HepG2 (cell line): ENCODE measurements around the gene PEBP1. TPM values are rescaled to one million over a fixed set of nuclear protein-coding genes. Genes with fewer than 3 reads are reported as not detected.

ENCODE experiments used
- ETV6 ChIP-seq: sonication (generic); formaldehyde crosslinking; conservative IDR thresholded peaks from 2 replicates; pipeline ENCODE4 v1.4.0; 2020; ENCODE audit warnings: missing genetic modification reagents
- IKZF1 ChIP-seq: fragments of 450-650 bp; IDR thresholded peaks from 2 replicates; pipeline ENCODE4 v1.7.1; 2016
- KLF9 ChIP-seq: IDR thresholded peaks from 2 replicates; pipeline ENCODE4 v1.6.1; 2016; ENCODE audit warnings: low read depth
- MED13 ChIP-seq: sonication (generic); formaldehyde crosslinking; IDR thresholded peaks from 2 replicates; pipeline ENCODE4 v1.5.0; 2020; ENCODE audit warnings: missing genetic modification reagents
- PHF20 ChIP-seq: sonication (generic); formaldehyde crosslinking; IDR thresholded peaks from 2 replicates; pipeline ENCODE4 v1.5.0; 2020; ENCODE audit warnings: mild to moderate bottlenecking, missing genetic modification reagents
- RBM39 ChIP-seq: fragments of 200-400 bp; formaldehyde crosslinking; IDR thresholded peaks from one replicate; pipeline ENCODE4 v1.6.1; 2018; ENCODE audit warnings: antibody characterized with exemption, mild to moderate bottlenecking, low read depth, low read length; ENCODE audit not compliant: poor library complexity, severe bottlenecking
- SMAD9 ChIP-seq: sonication (generic); formaldehyde crosslinking; IDR thresholded peaks from 2 replicates; pipeline ENCODE4 v1.5.1; 2020; ENCODE audit warnings: mild to moderate bottlenecking, missing genetic modification reagents
- TAF15 ChIP-seq: fragments of 200-400 bp; formaldehyde crosslinking; IDR thresholded peaks from one replicate; pipeline ENCODE4 v1.6.1; 2018; ENCODE audit warnings: mild to moderate bottlenecking, low read depth, low read length; ENCODE audit not compliant: poor library complexity, severe bottlenecking
- TMF1 ChIP-seq: sonication (generic); formaldehyde crosslinking; IDR thresholded peaks from 2 replicates; pipeline ENCODE4 v1.8.1; 2022; ENCODE audit warnings: low read depth, missing genetic modification reagents
- ZC3H13 ChIP-seq: sonication (generic); formaldehyde crosslinking; IDR thresholded peaks from 2 replicates; pipeline ENCODE4 v1.8.1; 2023; ENCODE audit warnings: mild to moderate bottlenecking, missing genetic modification reagents, moderate library complexity
- ZFAT ChIP-seq: sonication (generic); formaldehyde crosslinking; conservative IDR thresholded peaks from 2 replicates; pipeline ENCODE4 v1.8.1; 2023; ENCODE audit warnings: missing genetic modification reagents, inconsistent platforms
- ZFYVE20 ChIP-seq: sonication (generic); formaldehyde crosslinking; IDR thresholded peaks from 2 replicates; pipeline ENCODE4 v1.8.0; 2023; ENCODE audit warnings: low read depth, mild to moderate bottlenecking, moderate library complexity, missing genetic modification reagents, borderline replicate concordance
- ZNF30 ChIP-seq: sonication (generic); formaldehyde crosslinking; IDR thresholded peaks from 2 replicates; pipeline ENCODE4 v1.5.0; 2020; ENCODE audit warnings: mild to moderate bottlenecking, missing genetic modification reagents
- ZNF333 ChIP-seq: sonication (generic); formaldehyde crosslinking; IDR thresholded peaks from 2 replicates; pipeline ENCODE4 v1.4.0; 2020; ENCODE audit warnings: mild to moderate bottlenecking, missing genetic modification reagents, borderline replicate concordance
- ZNF616 ChIP-seq: sonication (generic); formaldehyde crosslinking; IDR thresholded peaks from 2 replicates; pipeline ENCODE4 v1.5.0; 2020; ENCODE audit warnings: low read depth, mild to moderate bottlenecking, missing genetic modification reagents
- polyA plus RNA-seq, 8 experiments: library from polyadenylated mRNA; depleted of rRNA in 3 of 8; stranded (reverse) in 7 of 8; unstranded in 1 of 8; fragments of >200 nt; fragmentation: Illumina TruSeq in 4 of 8; extraction: Trizol in 4 of 8; gene quantifications; 2 replicates each; pipeline versions ENCODE4 v1.2.1 to v1.2.3, GENCODE V29; 2011 to 2016; ENCODE audit warnings: low read depth in 4 of 8, missing spikeins in 1 of 8, mixed read lengths in 1 of 8; ENCODE audit not compliant: insufficient read depth in 1 of 8
- total RNA-seq, 5 experiments: library from RNA; depleted of rRNA; stranded (reverse); fragments of >200 nt; fragmentation: Illumina TruSeq; extraction: Trizol; gene quantifications; 2 replicates each; pipeline ENCODE4 v1.2.3, GENCODE V29; 2016; ENCODE audit warnings: low read depth in 1 of 5
- TF ChIP-seq, protein P1 (sequence below): sonication (generic); formaldehyde crosslinking; IDR thresholded peaks from 2 replicates; pipeline ENCODE4 v1.5.1; 2020; ENCODE audit warnings: mild to moderate bottlenecking, missing genetic modification reagents, borderline replicate concordance
- TF ChIP-seq, protein P2 (sequence below), 2 experiments: sonication (generic) in 1 of 2; formaldehyde crosslinking in 1 of 2; IDR thresholded peaks; 2 replicates each; pipeline versions ENCODE4 v1.4.0 to v1.6.1; 2016 to 2020; ENCODE audit warnings: borderline replicate concordance in 1 of 2, low read depth in 1 of 2, mild to moderate bottlenecking in 1 of 2, missing genetic modification reagents in 1 of 2

PEBP1 gene
- total and polyA plus RNA-seq, 2 of the 13 experiments (the other 11 are each of a cell fraction or from before 2014, with no cell fraction given) = 538 to 1,505 TPM

DNA sequence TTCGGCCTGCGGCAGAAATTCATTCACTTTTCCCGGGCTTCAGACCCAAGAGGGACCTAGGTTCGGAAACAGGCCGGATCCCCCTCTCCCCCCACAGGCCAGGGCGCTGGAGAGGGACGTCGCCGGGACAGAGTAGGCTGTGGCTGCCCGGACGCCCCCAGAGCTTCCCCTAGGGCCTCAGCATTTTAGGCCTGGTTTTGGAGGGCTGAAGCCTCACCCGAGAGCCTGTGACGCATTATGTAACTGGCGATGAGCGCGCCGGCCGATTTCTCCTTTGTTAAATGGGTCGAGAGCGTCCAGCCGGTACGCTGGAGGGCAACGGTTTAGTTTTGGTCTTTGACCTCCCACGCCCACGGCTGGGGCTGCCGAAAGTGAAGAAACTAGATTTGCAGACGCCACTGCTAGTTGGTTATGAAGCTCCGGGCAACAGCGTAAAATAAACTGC, 657 bp downstream of the PEBP1 start (continued):
- TF ChIP-seq SMAD9 (CRISPR knock-in tag) = peak; percentile 21; the same call in 1 of the 2 replicates
- no peak for TF ChIP-seq ZNF333
- no peak for TF ChIP-seq RBM39
- TF ChIP-seq, protein P1, sequence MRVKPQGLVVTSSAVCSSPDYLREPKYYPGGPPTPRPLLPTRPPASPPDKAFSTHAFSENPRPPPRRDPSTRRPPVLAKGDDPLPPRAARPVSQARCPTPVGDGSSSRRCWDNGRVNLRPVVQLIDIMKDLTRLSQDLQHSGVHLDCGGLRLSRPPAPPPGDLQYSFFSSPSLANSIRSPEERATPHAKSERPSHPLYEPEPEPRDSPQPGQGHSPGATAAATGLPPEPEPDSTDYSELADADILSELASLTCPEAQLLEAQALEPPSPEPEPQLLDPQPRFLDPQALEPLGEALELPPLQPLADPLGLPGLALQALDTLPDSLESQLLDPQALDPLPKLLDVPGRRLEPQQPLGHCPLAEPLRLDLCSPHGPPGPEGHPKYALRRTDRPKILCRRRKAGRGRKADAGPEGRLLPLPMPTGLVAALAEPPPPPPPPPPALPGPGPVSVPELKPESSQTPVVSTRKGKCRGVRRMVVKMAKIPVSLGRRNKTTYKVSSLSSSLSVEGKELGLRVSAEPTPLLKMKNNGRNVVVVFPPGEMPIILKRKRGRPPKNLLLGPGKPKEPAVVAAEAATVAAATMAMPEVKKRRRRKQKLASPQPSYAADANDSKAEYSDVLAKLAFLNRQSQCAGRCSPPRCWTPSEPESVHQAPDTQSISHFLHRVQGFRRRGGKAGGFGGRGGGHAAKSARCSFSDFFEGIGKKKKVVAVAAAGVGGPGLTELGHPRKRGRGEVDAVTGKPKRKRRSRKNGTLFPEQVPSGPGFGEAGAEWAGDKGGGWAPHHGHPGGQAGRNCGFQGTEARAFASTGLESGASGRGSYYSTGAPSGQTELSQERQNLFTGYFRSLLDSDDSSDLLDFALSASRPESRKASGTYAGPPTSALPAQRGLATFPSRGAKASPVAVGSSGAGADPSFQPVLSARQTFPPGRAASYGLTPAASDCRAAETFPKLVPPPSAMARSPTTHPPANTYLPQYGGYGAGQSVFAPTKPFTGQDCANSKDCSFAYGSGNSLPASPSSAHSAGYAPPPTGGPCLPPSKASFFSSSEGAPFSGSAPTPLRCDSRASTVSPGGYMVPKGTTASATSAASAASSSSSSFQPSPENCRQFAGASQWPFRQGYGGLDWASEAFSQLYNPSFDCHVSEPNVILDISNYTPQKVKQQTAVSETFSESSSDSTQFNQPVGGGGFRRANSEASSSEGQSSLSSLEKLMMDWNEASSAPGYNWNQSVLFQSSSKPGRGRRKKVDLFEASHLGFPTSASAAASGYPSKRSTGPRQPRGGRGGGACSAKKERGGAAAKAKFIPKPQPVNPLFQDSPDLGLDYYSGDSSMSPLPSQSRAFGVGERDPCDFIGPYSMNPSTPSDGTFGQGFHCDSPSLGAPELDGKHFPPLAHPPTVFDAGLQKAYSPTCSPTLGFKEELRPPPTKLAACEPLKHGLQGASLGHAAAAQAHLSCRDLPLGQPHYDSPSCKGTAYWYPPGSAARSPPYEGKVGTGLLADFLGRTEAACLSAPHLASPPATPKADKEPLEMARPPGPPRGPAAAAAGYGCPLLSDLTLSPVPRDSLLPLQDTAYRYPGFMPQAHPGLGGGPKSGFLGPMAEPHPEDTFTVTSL (CRISPR knock-in tag) = 0 out of 2 replicates have a peak, but pooled peaks have one; percentile 8
- TF ChIP-seq ETV6 (CRISPR knock-in tag) = no peak
- TF ChIP-seq ZC3H13 (CRISPR knock-in tag) = no peak
- TF ChIP-seq TAF15 = peak; percentile 48
- TF ChIP-seq, protein P2, sequence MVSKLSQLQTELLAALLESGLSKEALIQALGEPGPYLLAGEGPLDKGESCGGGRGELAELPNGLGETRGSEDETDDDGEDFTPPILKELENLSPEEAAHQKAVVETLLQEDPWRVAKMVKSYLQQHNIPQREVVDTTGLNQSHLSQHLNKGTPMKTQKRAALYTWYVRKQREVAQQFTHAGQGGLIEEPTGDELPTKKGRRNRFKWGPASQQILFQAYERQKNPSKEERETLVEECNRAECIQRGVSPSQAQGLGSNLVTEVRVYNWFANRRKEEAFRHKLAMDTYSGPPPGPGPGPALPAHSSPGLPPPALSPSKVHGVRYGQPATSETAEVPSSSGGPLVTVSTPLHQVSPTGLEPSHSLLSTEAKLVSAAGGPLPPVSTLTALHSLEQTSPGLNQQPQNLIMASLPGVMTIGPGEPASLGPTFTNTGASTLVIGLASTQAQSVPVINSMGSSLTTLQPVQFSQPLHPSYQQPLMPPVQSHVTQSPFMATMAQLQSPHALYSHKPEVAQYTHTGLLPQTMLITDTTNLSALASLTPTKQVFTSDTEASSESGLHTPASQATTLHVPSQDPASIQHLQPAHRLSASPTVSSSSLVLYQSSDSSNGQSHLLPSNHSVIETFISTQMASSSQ (IDR thresholded peaks at IDR 0.05; ENCODE audit: low read depth) = no peak
- TF ChIP-seq, protein P2 (CRISPR knock-in tag; IDR thresholded peaks at IDR 0.05; ENCODE audit: borderline replicate concordance) = no peak
- TF ChIP-seq TMF1 (CRISPR knock-in tag) = no peak
- no peak for TF ChIP-seq ZFYVE20 (CRISPR knock-in tag)
- TF ChIP-seq KLF9 (CRISPR knock-in tag) = no peak
- no peak for TF ChIP-seq ZNF616 (CRISPR knock-in tag)
- no peak for TF ChIP-seq ZNF30
- TF ChIP-seq MED13 (CRISPR knock-in tag) = no peak
- TF ChIP-seq IKZF1 = no peak
- no peak for TF ChIP-seq ZFAT (CRISPR knock-in tag)
- TF ChIP-seq PHF20 (CRISPR knock-in tag) = no peak
